GM21737 (cell line): Measurements from ENCODE around the gene SALL4.
"Not testable (repeated sequence)": the region's sequence is repeated elsewhere in the genome, so short reads cannot be mapped to it uniquely, and the experiment has no call there.

Experiments used
- ATAC-seq: cut with Tn5 transposase; IDR thresholded peaks from one replicate; pipeline ENCODE4 v1.9.1; 2021; ENCODE audit warnings: mild to moderate bottlenecking, moderate library complexity; ENCODE audit not compliant: unreplicated experiment

Gene SALL4

GRCh38 chr20:51740308-51740707 is 62.0 kb downstream of the SALL4 start:
- not testable (repeated sequence) for ATAC-seq

- no peak for ATAC-seq
These were observed 62.5 kb downstream of the SALL4 start for GRCh38 chr20:51739722-51740249.

GRCh38 chr20:51738877-51739447 is 63.4 kb downstream of the SALL4 start:
- ATAC-seq = no peak

- not testable (repeated sequence) for ATAC-seq
These were observed 64.1 kb downstream of the SALL4 start for GRCh38 chr20:51738261-51738660.

GRCh38 chr20:51736947-51737346 is 65.4 kb downstream of the SALL4 start:
- ATAC-seq = no peak

- ATAC-seq = no peak
These were observed 66.4 kb downstream of the SALL4 start for GRCh38 chr20:51735728-51736600.

GRCh38 chr20:51734876-51735720 is 67.2 kb downstream of the SALL4 start:
- ATAC-seq = no peak

- ATAC-seq = no peak
These were observed 69.3 kb downstream of the SALL4 start for GRCh38 chr20:51733070-51733469.
